ENCODE measurements around the gene PAX2.

Gene PAX2

GRCh38 chr10:100825325-100825875 lies 80.0 kb downstream of the PAX2 start:
- DNase-seq, result no peak

DNA sequence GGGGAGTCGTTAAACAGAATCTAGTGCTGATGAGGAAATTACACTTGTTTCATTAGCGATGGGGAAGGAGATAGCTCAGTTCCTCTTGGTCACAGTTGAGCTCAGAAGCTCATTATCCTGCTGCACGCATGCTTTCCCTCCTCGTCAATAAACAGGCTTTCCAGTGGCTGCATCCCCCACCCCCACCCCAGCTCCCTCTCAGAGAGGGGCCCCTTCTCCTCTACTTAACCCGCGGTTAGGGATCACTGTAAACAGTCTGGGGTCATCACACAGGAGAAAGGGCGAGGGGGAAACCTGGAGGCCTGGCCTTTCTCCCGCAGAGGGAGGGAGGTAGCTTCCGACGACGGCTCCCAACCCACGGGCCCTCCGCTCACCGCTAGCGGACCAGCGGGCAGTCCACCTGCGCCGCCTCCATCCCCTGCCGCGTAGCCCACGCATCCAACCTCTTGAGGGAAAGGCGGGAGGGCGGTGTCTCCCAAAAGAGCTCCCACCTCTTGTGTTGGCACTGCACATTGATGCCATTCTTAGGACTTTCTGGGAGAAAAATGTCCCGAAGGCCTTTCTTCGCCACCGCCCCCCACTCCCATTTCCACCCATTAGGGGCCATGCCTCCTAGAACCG lies 80.8 kb downstream of the PAX2 start:
- no peak for DNase-seq

DNA sequence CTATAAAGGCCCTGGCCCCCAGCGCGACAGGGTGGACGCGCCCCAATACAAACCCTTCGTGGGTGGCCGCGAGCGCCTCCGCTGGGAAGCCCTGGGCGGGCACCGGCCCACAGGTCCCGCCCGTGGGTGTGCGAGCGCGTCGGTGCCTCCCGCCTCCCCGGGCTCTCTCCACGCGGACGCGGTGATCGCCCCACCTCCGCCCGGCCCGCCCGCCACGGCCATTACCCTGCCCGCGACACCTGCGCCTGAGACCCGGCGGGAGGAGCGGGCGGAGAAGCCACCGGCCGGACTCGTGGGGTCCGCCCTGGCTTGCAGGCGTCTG lies 81.2 kb downstream of the PAX2 start:
- DNase-seq, result no peak

DNA sequence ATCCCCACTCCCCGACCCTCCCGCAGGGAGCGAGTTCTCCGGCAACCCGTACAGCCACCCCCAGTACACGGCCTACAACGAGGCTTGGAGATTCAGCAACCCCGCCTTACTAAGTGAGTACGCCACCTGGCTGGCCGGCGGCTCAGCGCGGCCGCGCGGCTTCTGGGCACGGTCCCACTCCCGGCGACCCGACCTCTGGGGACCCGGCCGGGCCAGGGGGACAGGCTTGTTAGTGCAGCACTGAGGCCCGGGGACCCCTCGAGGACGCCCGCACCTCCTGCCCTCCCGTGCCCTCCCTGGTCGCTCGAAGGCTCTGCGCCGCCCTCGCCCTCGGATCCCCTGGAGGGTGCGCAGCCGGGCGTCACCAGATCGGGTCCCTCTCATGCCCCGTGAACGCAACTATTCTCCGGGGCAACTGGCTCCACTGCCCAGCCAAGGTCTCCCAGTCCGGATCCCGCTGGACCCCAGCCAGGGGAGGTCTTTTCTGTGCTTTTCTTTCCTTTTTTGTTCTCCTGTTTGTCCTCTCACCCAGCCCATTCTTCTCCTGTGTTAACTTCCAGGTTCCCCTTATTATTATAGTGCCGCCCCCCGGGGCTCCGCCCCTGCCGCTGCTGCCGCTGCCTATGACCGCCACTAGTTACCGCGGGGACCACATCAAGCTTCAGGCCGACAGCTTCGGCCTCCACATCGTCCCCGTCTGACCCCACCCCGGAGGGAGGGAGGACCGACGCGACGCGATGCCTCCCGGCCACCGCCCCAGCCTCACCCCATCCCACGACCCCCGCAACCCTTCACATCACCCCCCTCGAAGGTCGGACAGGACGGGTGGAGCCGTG lies 81.8 kb downstream of the PAX2 start:
- DNase-seq, result no peak

- DNase-seq, result no peak
Observed at GRCh38 chr10:100827819-100828737, 82.7 kb downstream of the PAX2 start.

- DNase-seq, result peak; percentile 10
Observed at GRCh38 chr10:100828738-100829096, 83.3 kb downstream of the PAX2 start.

GRCh38 chr10:100829097-100829870 lies 83.9 kb downstream of the PAX2 start:
- DNase-seq, result no peak

DNA sequence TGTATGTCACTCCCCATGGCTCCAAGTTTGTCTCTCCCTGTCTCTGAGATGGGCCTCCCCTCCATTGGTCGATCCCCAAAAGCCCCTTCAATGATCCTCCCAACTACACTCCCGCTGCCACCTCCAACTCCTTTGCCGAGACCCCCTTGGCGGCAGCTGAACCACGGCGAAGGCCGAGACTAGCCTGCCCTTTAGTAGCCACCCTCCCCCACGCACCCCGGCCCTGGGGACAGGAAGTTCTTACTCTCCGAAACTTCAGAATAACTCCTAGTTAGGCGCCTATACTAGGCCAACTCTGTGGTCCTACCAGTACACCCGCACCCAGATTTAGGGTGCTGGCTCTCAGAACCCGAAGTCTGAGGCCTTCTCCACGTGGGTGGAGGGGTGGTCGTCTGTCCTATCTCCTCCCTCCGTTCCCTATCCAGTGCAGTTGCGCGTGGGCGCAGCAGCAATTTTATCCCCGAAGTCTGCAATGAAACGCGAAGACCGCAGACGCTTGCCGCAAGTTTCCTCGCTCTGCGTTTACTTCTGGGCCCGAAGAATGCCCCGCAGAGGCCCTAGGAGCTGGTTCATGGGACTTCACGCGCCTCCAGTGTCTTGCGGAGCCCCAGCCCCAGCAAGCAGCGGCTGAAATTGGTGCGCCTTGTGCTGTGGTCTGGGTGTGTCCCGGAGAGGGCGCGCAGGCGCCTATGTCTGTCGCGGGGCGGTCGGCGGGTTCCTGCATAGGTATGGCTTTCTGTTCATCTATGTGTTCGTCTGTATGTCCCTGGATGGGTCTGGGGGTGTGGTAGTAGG lies 84.7 kb downstream of the PAX2 start:
- DNase-seq, result no peak

DNA sequence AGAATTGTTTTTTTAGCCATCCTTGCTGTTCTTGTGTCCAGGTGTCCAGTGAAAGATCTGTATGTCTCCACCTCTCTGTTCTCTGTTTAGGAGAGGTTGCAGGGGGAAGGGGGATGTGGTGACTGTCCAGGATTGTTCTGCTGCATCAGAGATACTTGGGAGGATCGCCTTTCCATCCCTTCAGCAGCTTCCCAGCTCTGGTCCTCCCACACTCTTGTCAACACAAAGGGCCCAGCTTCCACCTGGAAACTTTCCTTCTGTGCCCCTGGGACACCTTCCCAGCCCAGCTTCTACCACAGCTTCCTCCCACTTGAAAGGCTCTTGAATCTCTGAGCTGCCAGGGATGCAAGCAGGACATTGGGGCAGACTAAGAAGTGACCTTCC lies 85.3 kb downstream of the PAX2 start:
- DNase-seq, result no peak

GRCh38 chr10:100831742-100832141 lies 86.4 kb downstream of the PAX2 start:
- DNase-seq, result no peak

- no peak for DNase-seq
Observed at GRCh38 chr10:100835810-100836209, 90.4 kb downstream of the PAX2 start.

- DNase-seq, result no peak
Observed at GRCh38 chr10:100836891-100837290, 91.5 kb downstream of the PAX2 start.

DNA sequence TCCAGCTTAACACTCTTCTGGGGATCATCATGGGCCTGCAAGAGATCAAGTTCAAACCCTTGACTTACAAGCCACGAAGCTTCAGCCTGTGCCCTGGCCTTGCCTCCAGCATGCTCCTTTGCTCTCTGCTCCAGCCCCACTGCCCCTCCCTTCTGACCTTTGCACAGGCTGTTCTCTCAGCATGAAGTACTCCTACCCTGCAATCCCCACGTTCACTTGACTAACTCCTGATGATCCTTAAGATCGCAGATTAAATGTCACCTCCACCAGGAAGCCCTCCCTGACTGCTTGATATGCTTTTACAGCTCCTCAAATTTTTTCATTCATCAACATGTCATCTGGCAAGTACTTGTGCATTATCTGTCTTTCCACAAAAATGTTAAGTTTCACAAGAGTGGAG lies 91.9 kb downstream of the PAX2 start:
- DNase-seq, result no peak

DNA sequence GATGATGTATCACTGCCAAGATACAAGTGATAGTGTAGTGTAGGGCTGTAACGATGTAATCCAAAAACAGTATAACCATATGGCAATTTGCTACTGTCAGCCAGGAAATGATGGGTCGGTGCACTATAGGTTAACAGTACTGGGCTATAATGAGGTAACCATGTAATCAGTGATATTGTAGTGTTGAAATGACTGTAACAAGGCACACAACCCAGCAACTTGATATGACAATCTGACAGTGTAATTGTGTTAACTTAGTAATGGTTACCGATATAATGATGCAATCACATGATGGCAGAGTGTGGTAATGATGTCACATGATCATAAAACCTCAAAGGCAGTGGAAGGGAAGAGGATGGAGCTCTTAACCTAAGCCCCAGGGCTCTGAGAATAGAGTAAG lies 93.6 kb downstream of the PAX2 start:
- no peak for DNase-seq

DNA sequence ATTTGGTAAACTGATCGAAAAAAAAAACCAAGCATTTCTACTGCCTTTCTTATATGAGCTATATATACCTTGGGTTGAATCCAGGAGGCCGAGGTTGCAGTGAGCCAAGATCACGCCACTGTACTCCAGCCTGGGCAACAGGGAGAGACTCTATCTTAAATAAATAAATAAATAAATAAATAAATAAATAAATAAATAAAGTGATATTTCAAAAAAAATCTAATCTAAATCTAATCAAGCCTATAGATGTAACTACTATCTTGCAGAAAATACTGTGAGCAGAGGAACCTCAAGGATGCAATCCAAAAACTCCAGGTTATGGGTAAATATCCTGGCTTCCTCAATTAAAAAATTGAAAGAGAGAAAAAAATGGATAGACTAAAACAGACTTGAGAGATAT lies 96.1 kb downstream of the PAX2 start:
- no peak for DNase-seq

DNA sequence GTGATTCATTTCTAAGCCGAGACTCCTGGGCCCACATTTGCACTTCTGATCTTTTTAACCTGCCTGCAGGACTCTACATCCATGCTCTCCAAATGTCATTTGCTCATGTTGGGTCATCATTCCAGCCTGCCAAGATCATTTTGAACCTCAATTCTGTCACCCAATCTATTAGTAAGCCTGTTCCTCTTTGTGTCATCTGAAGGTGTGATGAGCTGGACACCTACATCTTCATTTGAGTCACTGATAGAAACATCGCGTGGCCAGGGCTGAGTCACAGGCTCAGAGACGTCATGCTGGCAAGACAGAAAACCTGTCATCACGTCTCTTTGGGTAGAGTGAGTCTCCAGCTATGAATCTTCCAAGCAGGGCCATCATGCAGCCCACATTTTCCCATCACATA lies 102.1 kb downstream of the PAX2 start:
- no peak for DNase-seq

GRCh38 chr10:100848770-100849169 lies 103.4 kb downstream of the PAX2 start:
- DNase-seq, result no peak

GRCh38 chr10:100858261-100858660 lies 112.9 kb downstream of the PAX2 start:
- no peak for DNase-seq

- no peak for DNase-seq
Observed at GRCh38 chr10:100858747-100859483, 113.5 kb downstream of the PAX2 start.

- DNase-seq, result no peak
Observed at GRCh38 chr10:100859484-100859763, 114.0 kb downstream of the PAX2 start.

DNA sequence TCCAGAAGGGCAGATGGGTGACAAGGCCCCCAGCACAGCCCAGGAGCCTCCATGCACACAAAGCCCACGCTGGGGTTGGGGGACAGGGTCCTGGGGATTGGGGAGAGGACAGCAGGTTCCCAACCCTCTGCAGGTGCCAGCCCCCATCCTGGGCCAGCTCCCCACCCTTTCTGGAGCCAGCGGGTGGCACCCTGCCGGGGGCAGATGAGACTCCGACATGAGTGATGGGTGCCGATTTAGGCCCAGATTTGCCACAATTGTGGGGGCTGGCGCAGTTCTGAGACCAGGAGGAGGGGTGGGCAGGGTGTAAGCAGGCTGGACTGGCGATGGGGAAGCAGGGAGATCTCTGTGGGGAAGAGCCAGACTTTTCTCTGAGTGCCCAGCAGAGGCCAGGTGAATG lies 118.1 kb downstream of the PAX2 start:
- no peak for DNase-seq

All from NCI-H510A treated with DMSO at 0.1 percent for 48 hours (cell line).